ENCODE data around the gene CTNS.
"Not testable (repeated sequence)": the region's sequence is repeated elsewhere in the genome, so short reads cannot be mapped to it uniquely, and the experiment has no call there.

Gene CTNS

DNA sequence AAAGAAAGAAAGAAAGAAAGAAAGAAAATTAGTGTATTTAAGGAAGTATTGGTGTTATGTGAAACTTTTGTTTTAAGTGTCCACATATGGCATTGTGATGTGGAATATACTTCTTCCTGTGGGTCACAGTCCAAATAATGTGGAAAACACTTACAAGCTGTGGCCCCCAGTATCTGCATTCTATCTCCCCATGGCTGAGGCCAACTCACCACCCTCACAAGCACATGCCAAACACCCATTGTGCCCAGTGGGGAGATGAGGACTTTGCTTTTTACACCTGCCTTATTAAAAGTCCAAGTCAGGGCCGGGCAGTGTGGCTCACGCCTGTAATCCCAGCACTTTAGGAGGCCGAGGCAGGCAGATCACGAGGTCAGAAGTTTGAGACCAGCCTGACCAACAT lies 63.4 kb downstream of the CTNS start:
- no peak overlapping the region for H3K4me3 ChIP-seq (ENCODE audit: low read length)
- no peak for DNase-seq (ENCODE audit: low read depth, low spot score)

- not testable (repeated sequence) for DNase-seq (ENCODE audit: low read depth, low spot score); H3K4me3 ChIP-seq (ENCODE audit: low read length)
Observed at GRCh38 chr17:3702041-3702539, 65.5 kb downstream of the CTNS start.

- H3K4me3 ChIP-seq (ENCODE audit: low read length) = no peak overlapping the region
- no peak for DNase-seq (ENCODE audit: low read depth, low spot score)
Observed at GRCh38 chr17:3704931-3705717, 68.6 kb downstream of the CTNS start.

DNA sequence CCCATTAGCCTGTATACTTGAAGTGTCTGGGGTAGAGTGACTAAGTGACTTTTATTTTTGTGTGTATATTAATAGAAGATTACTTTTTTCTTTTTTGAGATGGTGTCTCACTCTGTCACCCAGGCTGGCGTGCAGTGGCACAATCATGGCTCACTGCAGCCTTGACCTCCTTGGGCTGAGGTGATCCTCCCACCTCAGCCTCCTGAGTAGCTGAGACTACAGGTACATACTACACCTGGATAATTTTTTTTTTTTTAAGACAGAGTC lies 69.1 kb downstream of the CTNS start:
- not testable (repeated sequence) for H3K4me3 ChIP-seq (ENCODE audit: low read length); DNase-seq (ENCODE audit: low read depth, low spot score)

DNA sequence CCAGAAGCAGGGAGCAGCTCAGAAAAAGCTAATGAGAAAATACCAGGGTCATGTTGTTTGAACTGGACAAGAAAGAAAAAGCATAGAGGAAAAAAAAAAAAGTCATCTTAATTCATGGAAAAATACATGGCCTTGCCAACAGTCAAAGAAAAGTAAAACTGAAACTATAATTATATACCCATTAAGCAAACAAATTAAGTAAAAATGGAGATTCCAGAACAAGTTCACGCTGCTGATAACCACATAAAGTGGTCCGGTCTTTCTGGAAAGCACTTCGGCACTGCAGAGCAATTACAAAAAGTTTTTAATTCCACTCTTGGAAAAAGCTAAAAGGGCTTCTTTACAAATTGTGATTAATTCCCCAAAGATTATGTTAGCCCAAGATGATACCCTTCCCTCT lies 71.8 kb downstream of the CTNS start:
- no peak for DNase-seq (ENCODE audit: low read depth, low spot score)
- no peak overlapping the region for H3K4me3 ChIP-seq (ENCODE audit: low read length)

DNA sequence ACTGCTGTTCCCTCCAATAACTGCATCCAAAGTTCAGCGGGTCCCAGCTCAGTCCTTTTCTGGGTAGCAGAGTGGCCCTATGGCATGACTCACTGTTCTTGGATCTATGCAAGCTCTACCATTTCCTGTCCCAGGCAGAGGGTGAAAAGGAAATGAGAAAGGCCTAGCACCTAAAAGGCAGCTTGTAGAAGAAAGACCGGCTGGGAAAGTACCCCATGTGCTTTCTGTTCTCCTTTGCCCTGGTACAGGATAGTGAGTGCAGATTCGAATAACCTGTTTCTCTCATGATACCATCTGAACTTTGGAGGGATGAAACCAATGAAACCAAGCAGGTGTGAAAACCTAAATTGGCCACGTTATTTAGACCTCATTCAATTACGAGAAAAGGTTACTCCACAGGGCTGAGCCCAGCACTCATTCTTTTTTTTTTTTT lies 74.4 kb downstream of the CTNS start:
- DNase-seq (ENCODE audit: low read depth, low spot score) = peak; percentile 95

More for the DNA sequence above, 74.4 kb downstream of the CTNS start:
- peak overlapping the region; percentile 30 for H3K4me3 ChIP-seq (ENCODE audit: low read length)

All from Jurkat, Clone E6-1 (cell line).